Embryonic facial prominence (tissue), 1 donor: Measurements from ENCODE around the gene DENND5A.
A peak's percentile ranks its signal among the peaks of the same experiment; 100 is the strongest.
"Not testable (repeated sequence)": the region's sequence is repeated elsewhere in the genome, so short reads cannot be mapped to it uniquely, and the experiment has no call there.

Experiments
- DNase-seq: peaks from one replicate; pipeline ENCODE4 v3.0.0-alpha.2; 2016; ENCODE audit errors: extremely low spot score

Gene DENND5A

GRCh38 chr11:9138612-9139579 is 126.3 kb downstream of the DENND5A start:
- peak; percentile 45 for DNase-seq

GRCh38 chr11:9138133-9138453 is 127.1 kb downstream of the DENND5A start:
- DNase-seq, result no peak

DNA sequence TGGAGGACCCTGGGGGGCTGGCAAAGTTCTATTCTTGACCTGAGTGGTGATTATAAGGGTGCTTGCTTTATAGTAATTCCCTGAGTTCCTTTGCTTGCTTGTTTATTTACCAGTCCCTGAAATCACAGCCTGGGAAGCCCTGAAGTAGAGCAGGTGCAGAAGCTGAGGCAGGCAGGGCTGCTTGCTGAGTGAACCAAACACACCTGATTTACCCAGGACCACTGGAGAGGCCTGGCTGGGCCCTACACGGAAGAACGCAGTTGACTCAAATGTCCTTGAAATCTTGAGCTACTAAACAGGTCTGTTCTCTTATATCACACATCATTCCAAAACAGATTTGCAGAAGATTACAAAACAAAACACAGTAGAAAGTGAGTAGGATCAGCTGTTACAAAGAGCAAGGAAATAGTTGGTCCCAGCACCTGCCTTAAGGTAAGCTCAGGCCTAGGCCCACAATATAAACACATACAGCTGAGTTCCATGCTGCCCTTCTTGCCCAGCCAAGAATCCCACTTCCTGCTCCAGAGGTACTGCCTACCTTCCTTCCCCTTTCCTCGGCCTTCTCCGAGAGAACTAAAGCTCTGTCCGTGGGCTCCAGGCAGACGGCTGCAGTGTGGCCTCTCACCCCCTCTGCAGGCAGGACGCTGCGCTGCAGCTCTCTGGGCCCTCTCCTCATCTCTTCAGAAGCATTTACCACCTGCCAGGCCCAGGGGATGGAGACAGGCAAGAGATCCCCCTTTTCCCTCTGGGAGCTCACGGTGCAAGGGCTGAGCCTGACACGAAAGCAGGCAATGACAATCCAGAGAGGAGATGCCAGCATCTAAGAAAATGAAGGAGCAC is 127.6 kb downstream of the DENND5A start:
- peak; percentile 59 for DNase-seq

DNA sequence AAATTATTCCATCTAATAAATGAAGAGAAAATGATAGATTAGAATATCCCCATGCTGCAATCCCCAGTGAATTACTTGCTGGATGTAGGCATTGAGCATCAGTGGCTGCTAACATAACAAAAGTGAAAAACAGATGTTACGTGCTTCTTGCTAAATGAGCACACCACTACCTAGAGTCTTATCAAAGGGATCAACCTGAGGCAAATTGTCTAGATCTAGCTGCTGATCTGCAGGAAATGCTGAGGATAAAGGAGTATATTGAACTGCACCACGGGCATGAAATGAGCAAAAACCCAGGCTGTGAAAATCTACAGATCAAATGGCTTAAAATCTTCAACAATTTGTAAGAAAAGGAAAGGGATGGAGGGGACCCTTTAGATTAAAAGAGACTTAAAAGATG is 128.4 kb downstream of the DENND5A start:
- DNase-seq, result no peak

- no peak for DNase-seq
These were observed 131.2 kb downstream of the DENND5A start for GRCh38 chr11:9133956-9134355.

DNA sequence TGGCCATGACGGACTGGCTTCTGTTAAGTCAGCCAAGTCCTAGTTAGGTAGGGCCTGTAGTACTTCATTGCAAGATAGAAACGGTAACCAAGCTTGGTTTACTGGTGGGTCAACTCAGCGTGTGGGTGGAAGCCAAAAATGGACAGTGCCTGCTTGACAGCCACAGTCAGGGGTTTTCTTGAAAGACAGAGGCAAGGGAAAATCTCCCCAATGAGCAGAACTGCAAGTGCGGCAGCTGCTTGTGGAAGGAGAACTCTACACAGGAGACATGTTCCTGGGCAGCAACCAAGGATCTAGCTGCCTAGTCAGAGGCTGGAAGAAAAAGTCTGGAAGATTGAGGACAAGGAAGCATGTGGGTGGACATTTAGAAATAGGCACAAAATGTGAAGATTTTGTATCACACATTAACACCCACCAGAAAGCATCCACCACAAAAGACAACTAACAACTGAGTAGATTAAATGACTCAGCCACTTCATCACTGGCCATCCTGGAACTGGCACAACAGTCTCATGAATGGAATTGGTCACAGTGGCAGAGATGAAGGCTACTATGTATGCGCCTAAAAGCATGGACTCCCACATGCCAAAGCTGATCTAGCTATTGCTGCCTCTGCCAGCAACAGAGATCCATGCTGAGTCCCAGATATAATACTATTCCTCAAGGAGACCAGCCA is 132.8 kb downstream of the DENND5A start:
- no peak for DNase-seq

- DNase-seq, result no peak
These were observed 134.9 kb downstream of the DENND5A start for GRCh38 chr11:9130297-9130696.

DNA sequence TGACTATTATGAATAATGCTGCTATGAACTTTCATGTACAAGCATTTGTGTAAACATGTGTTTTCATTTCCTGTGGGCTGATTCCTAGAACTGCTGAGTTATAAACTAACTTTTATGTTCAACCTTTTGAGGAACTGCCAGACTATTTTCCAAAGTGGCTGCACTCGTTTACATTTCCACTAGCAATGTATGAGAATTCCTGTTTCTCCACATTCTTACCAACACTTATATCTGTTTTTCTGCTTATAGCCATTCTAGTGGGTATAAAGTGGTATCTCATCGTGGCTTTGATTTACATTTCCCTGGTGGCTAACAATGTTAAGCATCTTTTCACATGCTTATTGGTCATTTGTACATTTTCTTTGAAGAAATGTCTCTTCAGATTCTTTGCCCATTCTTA is 138.5 kb downstream of the DENND5A start:
- DNase-seq, result no peak

GRCh38 chr11:9125185-9125886 is 139.8 kb downstream of the DENND5A start:
- no peak for DNase-seq

DNA sequence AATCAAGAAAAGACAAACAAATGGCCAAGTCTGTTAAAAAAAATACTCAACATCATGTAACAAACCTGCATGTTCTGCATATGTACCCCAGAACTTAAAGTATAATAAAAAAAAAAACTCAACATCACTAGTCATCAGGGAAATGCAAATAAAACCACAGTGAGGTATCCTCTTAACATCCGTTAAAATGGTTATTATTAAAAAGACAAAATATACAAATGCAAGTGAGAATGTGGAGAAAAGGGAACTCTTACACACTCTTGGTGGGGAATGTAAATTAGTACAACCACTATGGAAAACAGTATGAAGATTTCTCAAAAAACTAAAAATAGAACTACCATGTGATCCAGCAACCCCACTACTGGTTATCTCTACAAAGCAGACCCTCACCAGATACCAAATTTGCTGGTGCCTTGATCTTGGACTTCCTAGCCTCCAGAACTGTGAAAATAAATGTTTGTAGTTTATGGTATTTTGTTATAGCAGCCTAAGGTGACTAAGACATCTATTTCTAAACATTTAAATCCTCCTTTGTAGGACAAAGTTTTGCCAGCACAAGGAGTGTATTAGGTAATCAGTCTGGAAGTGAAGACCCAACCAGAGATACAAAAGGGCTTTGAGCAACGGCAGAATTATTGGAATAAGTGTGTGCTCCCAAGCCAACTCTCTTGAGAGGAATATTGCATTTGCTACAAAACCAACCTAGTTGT is 141.4 kb downstream of the DENND5A start:
- DNase-seq, result no peak

- DNase-seq, result no peak
These were observed 143.7 kb downstream of the DENND5A start for GRCh38 chr11:9121469-9121796.

DNA sequence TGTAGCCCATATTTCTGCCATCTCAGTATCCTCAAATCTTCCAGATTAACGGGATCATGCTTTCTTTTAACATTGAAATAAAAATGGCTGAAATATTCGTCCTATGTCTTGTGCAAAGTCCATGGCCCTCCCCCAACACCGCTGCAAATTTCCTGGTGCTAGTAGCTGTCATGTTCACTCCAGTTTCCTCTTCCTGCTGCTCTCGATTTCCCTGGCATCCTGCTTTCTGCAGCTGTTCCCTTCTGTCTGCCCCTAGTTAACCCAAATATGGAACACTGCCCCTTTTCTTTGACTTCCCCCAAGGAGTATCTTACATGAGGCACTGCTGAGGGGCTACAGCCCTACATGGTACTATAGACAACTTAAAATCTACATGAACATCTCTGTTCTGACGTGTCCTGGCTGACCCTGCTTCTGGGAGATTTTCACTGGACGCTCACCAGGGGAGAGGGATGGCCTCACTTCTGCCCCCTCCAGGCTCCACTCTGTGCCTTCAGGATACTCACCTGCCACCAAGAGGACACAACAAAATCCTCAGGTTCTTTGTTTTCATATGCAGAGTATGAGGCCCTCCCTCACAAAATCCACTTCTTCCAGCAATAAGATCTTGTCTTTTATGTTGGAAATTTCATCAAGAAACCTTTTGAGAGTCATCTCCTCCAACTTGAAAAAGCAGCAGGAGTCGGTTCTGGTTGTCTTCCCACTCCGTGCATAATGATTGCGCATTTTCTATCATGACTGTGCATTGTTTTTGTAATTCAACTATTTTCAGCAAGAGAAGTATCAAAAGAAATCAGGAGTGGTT is 144.3 kb downstream of the DENND5A start:
- DNase-seq, result no peak

GRCh38 chr11:9118277-9118676 is 146.9 kb downstream of the DENND5A start:
- DNase-seq, result no peak

GRCh38 chr11:9112075-9112474 is 153.1 kb downstream of the DENND5A start:
- DNase-seq, result no peak

GRCh38 chr11:9109858-9110731 is 155.1 kb downstream of the DENND5A start:
- DNase-seq, result no peak

GRCh38 chr11:9104580-9104979 is 160.6 kb downstream of the DENND5A start:
- DNase-seq, result no peak

GRCh38 chr11:9103542-9104276 is 161.4 kb downstream of the DENND5A start:
- no peak for DNase-seq

GRCh38 chr11:9099617-9100016 is 165.5 kb downstream of the DENND5A start:
- no peak for DNase-seq

DNA sequence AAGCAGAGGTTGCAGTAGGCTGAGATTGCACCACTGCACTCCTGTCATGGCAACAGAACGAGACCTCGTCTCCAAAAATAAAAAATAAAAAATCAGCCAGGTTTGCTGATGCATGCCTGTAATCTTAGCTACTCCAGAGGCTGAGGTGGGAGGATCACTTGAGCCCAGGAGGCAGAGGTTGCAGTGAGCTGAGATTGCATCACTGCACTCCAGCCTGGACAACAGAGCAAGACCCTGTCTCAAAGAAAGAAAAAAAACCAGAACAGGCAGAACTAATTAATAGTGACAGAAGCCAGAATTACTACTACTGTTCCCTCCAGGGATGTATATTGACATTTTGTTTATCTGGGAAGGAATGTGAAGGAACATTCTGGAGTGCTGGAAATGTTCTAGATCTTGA is 166.7 kb downstream of the DENND5A start:
- not testable (repeated sequence) for DNase-seq
